Breast epithelium (tissue), 4 donors: ENCODE data around the gene MTIF2. TPM values are rescaled to one million over a fixed set of nuclear protein-coding genes. Genes with fewer than 3 reads are reported as not detected.
A peak's percentile ranks its signal among the peaks of the same experiment; 100 is the strongest.
"Not testable (repeated sequence)": the region's sequence is repeated elsewhere in the genome, so short reads cannot be mapped to it uniquely, and the experiment has no call there.

Experiments used
- DNase-seq, 2 donors: peaks; one replicate each; pipeline ENCODE4 v3.0.0-alpha.2; 2019; ENCODE audit warnings: low spot score in 2 of 2
- H3K27ac ChIP-seq, 2 donors: fragments of 200-600 bp; sonication (generic) in 1 of 2; one replicate each; pipeline ENCODE4 v1.5.1; 2016 to 2019; ENCODE audit warnings: mild to moderate bottlenecking in 1 of 2
- H3K27me3 ChIP-seq, 2 donors: fragments of 200-600 bp; sonication (generic) in 1 of 2; one replicate each; pipeline versions ENCODE4 v1.5.1 to v1.6.0; 2017 to 2019; ENCODE audit warnings: control low read depth in 1 of 2, mild to moderate bottlenecking in 1 of 2
- H3K36me3 ChIP-seq: fragments of 200-600 bp; one replicate; pipeline ENCODE4 v1.5.1; 2019
- H3K4me1 ChIP-seq, 2 donors: fragments of 200-600 bp; sonication (generic); one replicate each; pipeline ENCODE4 v1.5.1; 2016 to 2019; ENCODE audit warnings: control low read depth in 1 of 2
- H3K4me3 ChIP-seq, 3 donors: fragments of 200-600 bp; sonication (generic); 1 replicate in 2 of 3; 2 replicates in 1 of 3; pipeline ENCODE4 v1.5.1; 2016 to 2019; ENCODE audit warnings: mild to moderate bottlenecking in 3 of 3, moderate library complexity in 2 of 3
- H3K9me3 ChIP-seq, 2 donors: fragments of 200-600 bp; sonication (generic) in 1 of 2; one replicate each; pipeline ENCODE4 v1.5.1; 2016 to 2019; ENCODE audit warnings: control low read depth in 1 of 2
- CTCF ChIP-seq, 3 donors: fragments of 450-650 bp; IDR thresholded peaks; one replicate each; pipeline ENCODE4 v1.5.1; 2016 to 2017; ENCODE audit warnings: antibody characterized with exemption in 3 of 3, mild to moderate bottlenecking in 3 of 3, moderate library complexity in 3 of 3
- POLR2A ChIP-seq: fragments of 450-650 bp; IDR thresholded peaks from one replicate; pipeline ENCODE4 v1.6.1; 2016; ENCODE audit warnings: antibody characterized with exemption, mild to moderate bottlenecking, moderate library complexity
- POLR2AphosphoS5 ChIP-seq, 3 donors: sonication (generic); formaldehyde crosslinking; IDR thresholded peaks; one replicate each; pipeline ENCODE4 v1.6.1; 2017; ENCODE audit warnings: antibody characterized with exemption in 3 of 3
- intact Hi-C: fragments of 100-400 bp; cut with DNase I; formaldehyde crosslinking; loops from one replicate; pipeline ENCODE4 v1.15.1; 2023; ENCODE audit warnings: low total_unique reads
- total RNA-seq, 3 donors: library from RNA; depleted of rRNA; stranded (reverse); fragments of >200 nt; gene quantifications; one replicate each; pipeline ENCODE4 v1.1.0, GENCODE V29; 2016

Gene MTIF2
- total RNA-seq, 3 donors from 2014 or later, result 23.2 to 25.3 (median 23.6) TPM

GRCh38 chr2:55230551-55230950, 38.5 kb downstream of the MTIF2 start:
- DNase-seq, result no peak
- H3K4me1 ChIP-seq, result peaks cover 0 to 10% of the 10 kb centered on the region in 2 donors
- intact Hi-C loops, result no loop called here
- H3K36me3 ChIP-seq, result no peaks in the 10 kb centered on the region
- TF ChIP-seq POLR2A (no peak), CTCF (IDR thresholded peaks at IDR 0.05) (no peak), POLR2AphosphoS5 (IDR thresholded peaks at IDR 0.05) (no peak)
- no peaks in the 10 kb centered on the region for H3K27me3 ChIP-seq
- no peak overlapping the region for H3K27ac ChIP-seq
- no peak overlapping the region for H3K4me3 ChIP-seq
- no peaks in the 10 kb centered on the region for H3K9me3 ChIP-seq

GRCh38 chr2:55229221-55229620, 39.8 kb downstream of the MTIF2 start:
- no peaks in the 10 kb centered on the region for H3K9me3 ChIP-seq
- DNase-seq, result no peak
- no peak overlapping the region for H3K27ac ChIP-seq
- peaks cover 0 to 8% of the 10 kb centered on the region in 2 donors for H3K4me1 ChIP-seq
- no peak overlapping the region for H3K4me3 ChIP-seq
- intact Hi-C loops, result loop anchor here (10.0 kb wide), 1 partner anchor 186 kb away; the partner anchor contains the start of gene CCDC88A
- H3K36me3 ChIP-seq, result no peaks in the 10 kb centered on the region
- no peaks in the 10 kb centered on the region for H3K27me3 ChIP-seq
- TF ChIP-seq POLR2AphosphoS5 (IDR thresholded peaks at IDR 0.05) (no peak), CTCF (IDR thresholded peaks at IDR 0.05) (no peak), POLR2A (no peak)

GRCh38 chr2:55228226-55228563, 40.8 kb downstream of the MTIF2 start:
- Histone ChIP-seq H3K27me3 (no peaks in the 10 kb centered on the region), H3K4me3 (no peak overlapping the region), H3K36me3 (no peaks in the 10 kb centered on the region), H3K27ac (peak overlapping the region in 1 of 2 donors; percentile 17), H3K9me3 (no peaks in the 10 kb centered on the region), H3K4me1 (no peaks in the 10 kb centered on the region)
- no peak for DNase-seq
- intact Hi-C loops, result loop anchor here (10.0 kb wide), 1 partner anchor 187 kb away; the partner anchor contains the start of gene CCDC88A
- TF ChIP-seq POLR2AphosphoS5 (IDR thresholded peaks at IDR 0.05) (no peak), POLR2A (no peak), CTCF (IDR thresholded peaks at IDR 0.05) (no peak)

GRCh38 chr2:55227437-55228225, 41.4 kb downstream of the MTIF2 start:
- not testable (repeated sequence) for H3K4me1 ChIP-seq, H3K36me3 ChIP-seq, H3K4me3 ChIP-seq, DNase-seq, H3K27ac ChIP-seq, H3K9me3 ChIP-seq, H3K27me3 ChIP-seq
- intact Hi-C loops, result loop anchor here (10.0 kb wide), 1 partner anchor 187 kb away; the partner anchor contains the start of gene CCDC88A

GRCh38 chr2:55225481-55226020, 43.5 kb downstream of the MTIF2 start:
- Histone ChIP-seq H3K4me3 (no peak overlapping the region), H3K27me3 (no peaks in the 10 kb centered on the region), H3K36me3 (no peaks in the 10 kb centered on the region), H3K27ac (peak overlapping the region in 1 of 2 donors; percentile 10), H3K9me3 (no peaks in the 10 kb centered on the region), H3K4me1 (no peaks in the 10 kb centered on the region)
- TF ChIP-seq CTCF (IDR thresholded peaks at IDR 0.05), result no peak
- no peak for TF ChIP-seq POLR2A
- no peak for TF ChIP-seq POLR2AphosphoS5 (IDR thresholded peaks at IDR 0.05)
- intact Hi-C loops, result loop anchor here (10.0 kb wide), 1 partner anchor 189 kb away; the partner anchor contains the start of gene CCDC88A
- no peak for DNase-seq
